Measurements from ENCODE around the gene NEU4.
"Not testable (repeated sequence)": the region's sequence is repeated elsewhere in the genome, so short reads cannot be mapped to it uniquely, and the experiment has no call there.

NEU4 gene

DNA sequence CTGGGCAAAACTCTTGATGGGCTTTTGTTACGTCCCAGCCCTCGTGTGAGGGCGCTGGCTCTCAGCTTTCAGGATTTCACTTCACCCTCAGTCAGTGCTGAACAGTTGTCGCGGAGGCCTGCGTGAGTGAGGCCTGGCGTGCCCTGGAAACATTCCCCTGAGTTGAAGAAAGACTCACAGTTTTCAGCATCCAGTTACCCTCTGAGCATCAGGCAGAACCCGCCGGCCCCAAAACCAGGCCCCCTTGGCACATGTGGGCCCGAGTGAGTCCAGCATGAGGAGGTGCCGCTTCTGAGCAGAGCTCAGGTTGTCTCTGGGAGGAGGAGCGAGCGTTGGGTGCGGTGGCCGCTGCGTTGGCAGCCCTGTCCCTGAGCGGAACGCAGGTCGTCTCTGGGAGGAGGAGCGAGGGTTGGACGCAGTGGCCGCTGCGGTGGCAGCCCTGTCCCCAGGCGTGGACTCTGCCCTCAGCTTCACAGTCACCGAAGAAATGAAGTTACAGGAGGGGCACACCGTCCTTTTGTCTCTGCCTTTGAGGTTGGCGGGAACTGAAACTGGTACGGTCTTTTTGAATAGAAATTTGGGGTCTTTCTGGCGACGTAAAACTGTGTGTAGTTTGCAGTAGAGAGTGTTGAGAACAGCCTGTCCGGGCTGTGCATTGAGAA, at the start of gene NEU4:
Gene NEU4, plus strand, starts transcription at position 473 of the 662 bp plus-strand sequence. CDS start 5,292 bp downstream, outside the sequence.
- H3K4me3 ChIP-seq (ENCODE audit: low read depth, low read length): no peak within 1 kb of the TSS
- DNase-seq (ENCODE audit: low read depth): no peak
- TF ChIP-seq, protein P1, sequence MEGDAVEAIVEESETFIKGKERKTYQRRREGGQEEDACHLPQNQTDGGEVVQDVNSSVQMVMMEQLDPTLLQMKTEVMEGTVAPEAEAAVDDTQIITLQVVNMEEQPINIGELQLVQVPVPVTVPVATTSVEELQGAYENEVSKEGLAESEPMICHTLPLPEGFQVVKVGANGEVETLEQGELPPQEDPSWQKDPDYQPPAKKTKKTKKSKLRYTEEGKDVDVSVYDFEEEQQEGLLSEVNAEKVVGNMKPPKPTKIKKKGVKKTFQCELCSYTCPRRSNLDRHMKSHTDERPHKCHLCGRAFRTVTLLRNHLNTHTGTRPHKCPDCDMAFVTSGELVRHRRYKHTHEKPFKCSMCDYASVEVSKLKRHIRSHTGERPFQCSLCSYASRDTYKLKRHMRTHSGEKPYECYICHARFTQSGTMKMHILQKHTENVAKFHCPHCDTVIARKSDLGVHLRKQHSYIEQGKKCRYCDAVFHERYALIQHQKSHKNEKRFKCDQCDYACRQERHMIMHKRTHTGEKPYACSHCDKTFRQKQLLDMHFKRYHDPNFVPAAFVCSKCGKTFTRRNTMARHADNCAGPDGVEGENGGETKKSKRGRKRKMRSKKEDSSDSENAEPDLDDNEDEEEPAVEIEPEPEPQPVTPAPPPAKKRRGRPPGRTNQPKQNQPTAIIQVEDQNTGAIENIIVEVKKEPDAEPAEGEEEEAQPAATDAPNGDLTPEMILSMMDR (IDR thresholded peaks at IDR 0.05; ENCODE audit: low read depth, low read length, missing control alignments): no peak
- in situ Hi-C loops (cut with HindIII; ENCODE audit: low sequenced_read_pairs): no loop called here

DNA sequence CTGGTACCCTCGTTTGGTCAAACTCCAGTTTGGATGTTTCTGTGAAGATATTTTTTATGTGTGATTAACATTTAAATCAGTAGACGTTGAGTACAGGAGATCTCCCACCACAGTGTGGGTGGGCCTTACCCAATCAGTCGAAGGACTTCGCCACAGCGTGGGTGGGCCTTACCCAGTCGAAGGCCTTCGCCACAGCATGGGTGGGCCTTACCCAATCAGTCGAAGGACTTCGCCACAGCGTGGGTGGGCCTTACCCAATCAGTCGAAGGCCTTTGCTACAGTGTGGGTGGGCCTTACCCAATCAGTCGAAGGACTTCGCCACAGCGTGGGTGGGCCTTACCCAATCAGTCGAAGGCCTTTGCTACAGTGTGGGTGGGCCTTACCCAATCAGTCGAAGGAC, 49.1 kb upstream of the NEU4 start:
- in situ Hi-C loops (cut with HindIII; ENCODE audit: low sequenced_read_pairs); DNase-seq (ENCODE audit: low read depth); H3K4me3 ChIP-seq (ENCODE audit: low read depth, low read length): not testable (repeated sequence)

DNA sequence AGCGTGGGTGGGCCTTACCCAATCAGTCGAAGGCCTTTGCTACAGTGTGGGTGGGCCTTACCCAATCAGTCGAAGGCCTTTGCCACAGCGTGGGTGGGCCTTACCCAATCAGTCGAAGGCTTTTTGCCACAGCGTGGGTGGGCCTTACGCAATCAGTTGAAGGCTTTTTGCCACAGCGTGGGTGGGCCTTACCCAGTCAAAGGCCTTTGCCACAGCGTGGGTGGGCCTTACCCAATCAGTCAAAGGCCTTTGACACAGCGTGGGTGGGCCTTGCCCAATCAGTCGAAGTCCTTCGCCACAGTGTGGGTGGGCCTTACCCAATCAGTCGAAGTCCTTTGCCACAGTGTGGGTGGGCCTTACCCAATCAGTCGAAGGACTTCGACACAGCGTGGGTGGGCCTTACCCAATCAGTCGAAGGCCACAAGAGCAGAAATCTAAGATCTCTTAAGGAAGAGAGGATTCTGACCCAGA, 48.7 kb upstream of the NEU4 start:
- TF ChIP-seq, protein P1 (IDR thresholded peaks at IDR 0.05; ENCODE audit: low read depth, low read length, missing control alignments): no peak
- in situ Hi-C loops (cut with HindIII; ENCODE audit: low sequenced_read_pairs): no loop called here
- H3K4me3 ChIP-seq (ENCODE audit: low read depth, low read length): no peak overlapping the region
- no peak for DNase-seq (ENCODE audit: low read depth)

- no peak for DNase-seq (ENCODE audit: low read depth)
- in situ Hi-C loops (cut with HindIII; ENCODE audit: low sequenced_read_pairs): no loop called here
- TF ChIP-seq, protein P1 (IDR thresholded peaks at IDR 0.05; ENCODE audit: low read depth, low read length, missing control alignments): no peak
- H3K4me3 ChIP-seq (ENCODE audit: low read depth, low read length): no peak overlapping the region
Observed at GRCh38 chr2:241762321-241762932, 46.6 kb upstream of the NEU4 start.

DNA sequence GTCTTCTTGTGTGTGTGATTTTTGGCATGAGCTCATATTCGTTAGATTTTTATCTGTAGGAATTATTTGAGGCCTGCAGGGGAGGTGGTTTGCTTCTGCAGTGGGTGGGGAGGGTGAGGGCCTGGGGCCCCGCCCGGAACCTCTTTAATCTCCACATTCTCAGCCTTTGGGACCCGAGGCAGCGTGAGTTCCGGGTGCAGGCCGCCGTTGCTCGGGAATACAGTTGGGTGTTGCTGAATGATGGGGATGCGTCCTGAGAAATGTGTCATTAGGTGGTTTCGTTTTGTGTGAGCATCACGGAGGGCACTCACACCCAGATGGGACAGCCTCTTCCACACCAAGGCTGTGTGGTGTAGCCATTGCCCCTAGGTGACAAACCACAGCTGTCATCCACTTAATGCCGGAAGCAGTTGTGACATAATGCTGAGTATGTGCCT, 46.0 kb upstream of the NEU4 start:
- DNase-seq (ENCODE audit: low read depth): no peak
- no peak overlapping the region for H3K4me3 ChIP-seq (ENCODE audit: low read depth, low read length)
- TF ChIP-seq, protein P1 (IDR thresholded peaks at IDR 0.05; ENCODE audit: low read depth, low read length, missing control alignments): no peak
- in situ Hi-C loops (cut with HindIII; ENCODE audit: low sequenced_read_pairs): no loop called here

DNA sequence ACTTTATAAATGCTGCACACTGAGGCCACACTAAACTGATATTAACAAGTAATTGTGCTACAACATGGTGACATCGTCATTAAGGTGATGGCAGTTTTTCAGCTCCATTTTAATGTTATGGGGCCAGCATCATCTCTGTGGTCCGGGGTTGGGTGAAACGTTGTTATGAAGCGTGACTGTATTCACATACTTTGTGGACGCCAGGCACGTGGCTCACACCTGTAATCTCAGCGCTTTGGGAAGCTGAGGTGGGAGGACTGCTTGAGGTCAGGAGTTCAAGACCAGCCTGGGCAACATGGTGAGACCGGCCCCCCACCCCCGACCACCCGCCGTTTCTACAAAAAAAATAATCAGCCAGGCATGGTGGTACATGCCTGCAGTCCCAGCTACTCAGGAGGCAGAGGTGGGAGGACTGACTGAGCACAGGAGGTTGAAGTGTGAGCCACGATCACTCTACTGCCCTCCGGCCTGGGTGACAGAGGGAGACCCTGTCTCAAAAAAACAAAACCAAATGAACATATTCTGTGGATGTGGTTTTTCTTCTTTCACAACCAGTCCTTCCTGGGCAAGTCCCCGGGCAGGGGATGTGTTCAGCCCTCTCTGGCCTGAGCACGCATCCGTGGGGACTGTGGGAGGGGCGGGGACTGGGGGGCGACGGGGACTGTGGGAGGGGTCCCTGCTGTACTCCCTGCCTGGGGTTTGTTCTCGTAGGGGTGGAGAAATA, 45.3 kb upstream of the NEU4 start:
- DNase-seq (ENCODE audit: low read depth): no peak
- H3K4me3 ChIP-seq (ENCODE audit: low read depth, low read length): no peak overlapping the region
- in situ Hi-C loops (cut with HindIII; ENCODE audit: low sequenced_read_pairs): no loop called here
- TF ChIP-seq, protein P1 (IDR thresholded peaks at IDR 0.05; ENCODE audit: low read depth, low read length, missing control alignments): no peak
